HG02970 (cell line): ENCODE results near the gene CDC37.
A peak's percentile ranks its signal among the peaks of the same experiment; 100 is the strongest.

Source experiments
- ATAC-seq: cut with Tn5 transposase; IDR thresholded peaks from one replicate; pipeline ENCODE4 v1.9.1; 2021; ENCODE audit warnings: mild to moderate bottlenecking, moderate library complexity, moderate number of reproducible peaks; ENCODE audit not compliant: unreplicated experiment, low FRiP score

The CDC37 gene

DNA sequence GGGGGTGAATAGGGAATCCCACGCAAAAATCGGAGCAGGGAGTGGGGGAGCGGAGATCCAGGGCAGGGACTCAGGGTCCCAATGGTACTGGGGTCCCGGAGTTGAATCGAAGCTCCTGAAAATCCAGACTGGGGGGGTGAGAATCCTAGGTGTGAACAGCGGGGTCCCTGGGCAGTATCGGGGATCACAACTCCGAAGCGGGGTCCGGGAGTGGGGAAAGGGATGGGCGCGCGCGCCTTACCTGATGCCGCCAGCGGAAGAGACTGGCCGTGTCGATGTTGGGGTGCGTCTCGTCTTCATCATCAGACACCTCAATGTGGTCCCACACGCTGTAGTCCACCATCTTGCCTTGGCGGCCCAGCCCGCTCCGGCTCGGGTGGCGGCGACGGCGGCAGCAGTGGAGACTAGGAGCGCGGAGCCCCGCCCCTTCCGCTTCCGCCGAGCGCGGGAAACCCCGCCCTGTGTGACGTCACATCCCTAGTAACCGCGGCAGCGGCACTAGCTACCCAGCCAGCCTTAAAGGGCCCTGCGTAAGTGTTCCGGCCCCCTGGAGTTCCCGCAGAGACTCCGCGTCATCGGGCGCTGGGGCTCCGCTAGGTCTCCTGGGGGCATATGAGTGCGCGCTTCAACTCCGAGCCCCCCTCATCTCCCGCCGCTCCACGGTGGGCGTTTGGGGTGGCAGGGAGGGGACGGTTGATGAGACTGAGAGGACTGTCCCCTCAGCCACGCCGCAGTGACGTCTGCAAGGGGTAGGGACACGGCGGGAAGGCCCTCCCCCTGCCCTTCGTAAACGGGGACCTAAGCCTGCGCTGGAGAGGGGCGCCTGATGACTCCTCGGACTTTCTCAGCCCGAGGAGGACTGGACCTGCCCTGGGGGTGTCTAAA, at the start of gene CDC37:
CDC37 (minus strand) TSS at position 406 of the 885 bp plus-strand sequence; CDS start at position 343, 63 bp downstream.
- peak; percentile 83 for ATAC-seq

DNA sequence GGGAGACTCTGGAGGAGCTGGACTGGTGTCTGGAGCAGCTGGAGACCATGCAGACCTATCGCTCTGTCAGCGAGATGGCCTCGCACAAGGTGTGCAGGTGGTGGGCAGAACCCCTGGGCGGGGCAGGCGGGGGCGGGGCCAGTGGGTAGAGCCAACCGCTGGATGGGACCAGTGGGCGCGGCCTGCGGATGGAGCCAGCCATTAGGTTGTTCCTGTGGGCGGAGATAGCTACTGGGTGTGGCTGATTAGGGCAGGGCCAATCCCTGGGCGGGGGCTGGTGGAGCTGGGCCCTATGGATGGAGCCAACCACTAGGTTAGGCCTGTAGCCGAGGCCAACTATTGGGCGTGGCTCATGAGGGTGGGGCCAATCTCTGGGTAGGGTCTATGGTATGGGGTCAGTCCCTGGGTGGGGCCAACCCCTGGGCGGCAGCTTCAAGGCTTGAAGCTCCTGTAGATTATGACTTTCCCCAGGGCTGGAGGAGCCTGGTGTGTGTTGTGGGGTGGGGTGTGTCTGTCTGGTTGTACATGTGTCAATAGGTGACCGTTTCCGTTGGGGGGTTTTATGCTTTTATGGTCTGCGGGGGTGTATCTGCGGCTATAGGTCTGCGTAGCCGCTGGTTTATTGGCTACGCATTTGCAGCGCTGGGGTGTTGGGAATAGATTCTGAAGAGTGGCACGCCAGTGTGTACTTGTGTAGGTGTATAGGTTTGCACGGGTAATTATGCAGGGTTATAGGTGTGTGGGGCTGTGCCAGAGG, 47.7 kb upstream of the CDC37 start:
- no peak for ATAC-seq

DNA sequence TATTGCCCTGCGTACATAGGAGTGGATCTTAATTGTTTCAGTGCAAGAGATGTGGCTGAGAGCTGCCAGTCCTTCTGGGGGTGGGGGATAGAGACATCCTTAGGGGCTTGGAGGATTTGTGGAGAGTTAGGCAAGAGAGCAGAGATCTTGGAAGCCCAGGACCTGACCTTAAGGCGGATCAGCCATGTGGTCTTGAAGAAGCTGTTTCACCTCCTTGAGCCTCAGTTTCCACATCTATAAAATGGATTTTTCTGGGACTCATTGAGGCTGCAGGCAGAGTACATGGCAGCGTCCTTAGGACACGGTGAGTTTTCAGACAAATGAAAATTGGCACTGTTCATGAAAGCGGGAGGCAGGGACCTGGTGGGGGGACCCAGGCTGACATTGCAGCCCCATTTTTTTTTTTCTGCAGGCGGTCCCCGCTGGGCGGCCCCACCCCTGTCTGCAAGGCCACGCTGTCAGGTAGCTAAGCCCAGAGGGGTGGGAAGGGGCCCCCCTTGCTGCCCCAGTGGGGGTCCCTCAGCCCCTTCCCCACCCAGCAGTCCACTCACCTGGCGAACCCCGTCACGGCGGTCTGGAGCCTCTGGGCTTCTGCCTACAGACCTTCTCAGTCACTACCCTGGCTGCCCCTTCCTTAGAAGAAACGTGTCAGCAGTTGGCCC, 47.0 kb upstream of the CDC37 start:
- ATAC-seq = no peak

DNA sequence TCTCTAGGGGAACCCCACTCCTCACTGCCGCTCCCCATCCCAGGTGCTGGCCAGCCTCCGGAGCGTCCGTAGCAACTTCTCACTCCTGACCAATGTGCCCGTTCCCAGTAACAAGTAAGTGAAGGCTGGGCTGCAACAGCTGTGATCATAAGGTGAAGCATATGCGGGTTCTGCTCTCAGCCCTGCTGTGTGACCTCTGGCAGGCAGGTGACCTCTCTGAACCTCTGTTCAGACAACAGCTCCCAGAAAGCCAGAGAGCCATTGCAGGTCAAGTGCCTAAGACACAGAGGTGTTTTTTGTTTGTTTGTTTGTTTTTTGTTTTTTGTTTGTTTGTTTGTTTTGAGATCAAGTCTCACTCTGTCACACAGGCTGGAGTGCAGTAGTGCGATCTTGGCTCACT, 45.7 kb upstream of the CDC37 start:
- ATAC-seq = no peak

DNA sequence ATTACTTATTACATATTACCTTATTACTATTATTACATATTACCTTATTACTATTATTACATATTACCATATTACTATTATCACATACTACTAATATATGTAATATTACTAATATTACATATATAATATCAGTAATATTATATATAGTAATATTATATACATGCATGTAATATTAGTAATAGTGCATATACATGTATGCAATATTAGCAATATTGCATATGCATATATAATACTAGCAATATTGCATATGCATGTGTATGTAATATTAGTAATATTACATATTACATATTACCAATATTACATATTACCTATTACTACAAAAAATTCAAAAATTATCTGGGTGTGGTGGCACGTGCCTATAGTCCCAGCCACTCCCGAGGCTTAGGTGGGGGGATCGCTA, 39.4 kb upstream of the CDC37 start:
- ATAC-seq = no peak

DNA sequence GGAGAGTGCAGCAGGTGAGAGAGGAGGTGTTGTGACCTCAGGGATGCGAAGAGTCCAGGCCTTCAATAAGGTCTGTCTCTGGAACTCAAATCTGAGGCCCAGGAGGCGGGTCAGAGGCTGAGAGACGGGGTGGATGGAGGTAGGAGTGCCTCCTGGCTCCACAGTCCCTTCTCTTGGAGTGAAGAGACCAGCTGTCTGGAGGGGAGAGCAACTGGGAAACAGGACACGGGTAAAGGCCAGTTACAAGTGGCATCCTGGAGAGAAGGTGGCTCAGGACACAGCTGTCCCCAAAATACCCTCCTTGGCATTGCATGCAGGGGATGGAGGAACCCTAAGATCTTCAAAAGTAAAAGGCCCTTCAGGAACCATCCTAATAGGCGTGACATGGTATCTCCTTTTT, 36.2 kb upstream of the CDC37 start:
- ATAC-seq = no peak

DNA sequence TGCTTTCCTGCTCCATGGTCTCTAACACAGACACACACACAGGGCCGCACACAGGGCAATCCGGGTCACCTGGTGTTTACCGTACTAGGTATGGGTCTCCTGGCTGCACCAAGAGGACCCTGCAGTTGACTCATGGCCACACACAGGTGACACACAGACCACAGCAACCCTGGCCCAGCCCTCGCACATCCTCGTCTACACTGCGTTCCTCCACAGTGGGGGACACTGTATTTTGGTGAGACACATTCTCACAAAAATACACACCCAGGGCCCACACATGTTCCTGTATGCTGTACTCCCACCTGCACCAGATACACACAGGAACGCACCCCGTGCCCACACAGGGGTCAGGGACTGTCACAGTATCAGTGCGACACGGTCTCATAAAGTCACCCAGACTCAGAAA, 29.8 kb upstream of the CDC37 start:
- ATAC-seq = no peak

DNA sequence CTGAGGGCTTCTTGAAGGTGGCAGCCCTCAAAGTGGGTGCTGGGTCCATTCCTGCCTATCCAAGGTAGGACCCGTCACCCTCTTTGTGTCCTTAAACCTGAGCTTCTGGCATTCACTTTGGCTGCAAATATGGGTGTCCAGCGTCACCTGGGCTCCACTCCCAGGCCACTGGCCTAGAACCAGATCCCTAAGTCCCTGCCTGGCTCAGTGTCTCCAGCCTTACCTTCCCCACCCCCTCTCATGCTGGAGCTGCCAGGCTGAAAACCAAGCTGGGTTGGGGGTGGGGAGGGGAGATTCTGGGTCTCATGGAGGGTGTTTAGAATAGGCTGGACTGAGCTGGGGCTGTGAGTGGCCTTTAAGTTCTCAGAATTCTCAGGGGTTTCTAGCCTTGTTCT, 29.4 kb upstream of the CDC37 start:
- no peak for ATAC-seq

DNA sequence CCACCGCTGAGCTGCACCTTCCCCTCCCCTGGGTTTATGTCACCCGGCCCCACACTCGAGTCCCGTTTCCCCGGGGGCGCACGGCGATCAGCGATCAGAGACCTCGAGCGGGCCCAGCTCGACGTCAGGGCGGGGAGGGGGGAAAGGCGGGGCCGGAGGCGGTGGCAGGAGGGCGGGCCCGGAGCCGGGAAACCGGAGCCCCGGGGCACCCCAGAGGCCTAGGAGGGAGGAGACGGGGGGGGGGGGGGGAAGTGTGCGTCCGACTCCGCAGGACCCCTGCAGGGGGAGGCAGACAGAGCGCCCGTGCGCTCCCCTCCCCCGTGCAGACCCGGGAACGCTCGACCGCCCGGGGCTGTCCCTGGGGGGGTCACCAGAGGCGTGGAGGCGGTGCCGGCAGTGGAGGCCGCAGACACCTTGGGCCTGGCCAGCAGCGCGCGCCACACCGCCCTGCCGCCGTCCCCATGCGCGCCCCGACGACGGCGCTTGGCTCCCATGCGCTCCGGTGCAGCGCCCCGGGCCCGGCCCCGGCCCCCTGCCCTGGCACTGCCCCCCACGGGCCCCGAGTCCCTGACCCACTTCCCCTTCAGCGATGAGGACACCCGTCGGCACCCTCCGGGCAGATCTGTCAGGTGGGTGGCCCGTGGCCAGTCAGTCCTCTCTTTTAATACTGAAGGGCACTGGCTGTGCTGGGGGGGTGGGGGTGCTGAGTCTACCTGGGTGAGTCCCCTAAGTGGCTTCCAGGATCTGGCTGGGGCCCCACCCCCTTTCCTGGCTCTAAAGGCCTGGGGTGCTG, 28.8 kb upstream of the CDC37 start:
- ATAC-seq = no peak

DNA sequence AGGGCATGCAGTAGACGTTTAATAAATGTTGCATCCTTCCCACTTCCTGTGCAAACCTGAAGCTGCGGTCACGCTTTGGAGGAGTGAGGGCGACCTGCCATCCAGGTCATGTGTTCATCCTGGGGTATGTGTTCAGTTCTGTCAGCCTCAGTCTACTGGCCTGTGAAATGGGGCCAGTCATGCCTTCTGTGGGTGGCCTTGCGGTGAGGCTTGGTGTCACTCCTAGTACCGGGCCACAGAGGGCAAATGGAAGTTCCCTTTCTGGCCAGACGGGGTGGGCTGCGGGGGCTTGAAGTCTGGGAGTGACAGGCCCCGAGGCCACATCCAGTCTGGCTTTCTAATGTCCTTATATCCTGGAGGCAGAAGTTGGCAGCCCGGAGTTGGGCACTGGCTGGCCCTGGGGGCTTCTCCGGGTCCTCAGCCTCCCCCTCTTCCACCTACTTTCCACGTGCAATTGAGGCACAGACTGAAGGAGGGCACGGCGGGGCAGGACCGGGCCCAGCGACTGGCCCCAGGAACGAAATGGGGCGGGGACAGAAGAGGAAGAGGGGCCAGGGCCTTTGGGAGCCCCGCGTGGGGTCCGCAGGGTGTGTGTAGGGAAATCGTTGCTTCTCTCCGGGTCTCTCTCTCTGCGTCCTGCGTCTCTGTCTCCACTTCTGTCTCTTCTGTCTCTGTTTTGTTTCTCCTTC, 28.1 kb upstream of the CDC37 start:
- ATAC-seq = no peak

DNA sequence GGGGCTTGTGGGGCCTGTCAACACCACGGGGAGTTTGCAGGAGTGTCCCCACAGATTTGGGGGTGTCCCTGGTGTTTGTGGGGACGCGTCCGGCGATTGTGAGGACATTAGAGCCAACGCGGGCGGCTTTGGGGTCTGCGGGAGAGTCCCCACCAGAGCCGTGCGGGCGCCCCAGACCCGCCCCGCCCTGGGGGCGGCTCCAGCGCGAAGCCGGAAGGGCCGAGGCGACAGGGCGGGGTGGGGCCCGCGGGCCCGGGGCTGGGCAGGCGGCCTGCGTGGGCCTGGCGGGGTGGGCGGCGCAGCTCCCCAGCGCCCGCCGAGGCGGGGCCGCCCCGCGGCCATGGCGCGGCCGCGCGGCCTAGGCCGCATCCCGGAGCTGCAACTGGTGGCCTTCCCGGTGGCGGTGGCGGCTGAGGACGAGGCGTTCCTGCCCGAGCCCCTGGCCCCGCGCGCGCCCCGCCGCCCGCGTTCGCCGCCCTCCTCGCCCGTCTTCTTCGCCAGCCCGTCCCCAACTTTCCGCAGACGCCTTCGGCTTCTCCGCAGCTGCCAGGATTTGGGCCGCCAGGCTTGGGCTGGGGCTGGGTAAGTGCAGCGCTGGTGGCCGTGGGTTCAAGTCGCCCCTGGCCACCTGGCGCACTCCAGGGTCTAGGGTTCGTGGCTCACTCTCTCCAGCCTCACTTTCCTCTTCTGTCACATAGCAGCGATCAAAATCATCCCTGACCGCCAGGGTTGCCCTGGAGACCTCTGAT, 27.3 kb upstream of the CDC37 start:
- no peak for ATAC-seq

DNA sequence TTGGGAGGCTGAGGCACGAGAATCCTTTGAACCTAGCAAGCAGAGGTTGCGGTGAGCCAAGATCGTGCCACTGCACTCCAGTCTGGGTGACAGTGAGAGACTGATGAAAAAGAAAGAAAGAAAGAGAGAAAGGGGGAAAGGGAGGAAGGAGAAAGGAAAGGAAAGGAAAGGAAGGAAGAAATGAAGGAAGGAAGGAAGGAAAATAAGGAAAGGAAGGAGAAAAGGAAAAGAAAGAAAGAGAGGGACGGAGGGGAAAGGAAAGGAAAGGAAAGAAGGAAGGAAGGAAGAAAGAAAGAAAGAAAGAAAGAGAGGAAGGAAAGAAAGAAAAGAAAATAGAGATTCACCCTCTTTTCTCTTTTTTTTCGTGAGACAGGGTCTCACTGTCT, 25.6 kb upstream of the CDC37 start:
- no peak for ATAC-seq

DNA sequence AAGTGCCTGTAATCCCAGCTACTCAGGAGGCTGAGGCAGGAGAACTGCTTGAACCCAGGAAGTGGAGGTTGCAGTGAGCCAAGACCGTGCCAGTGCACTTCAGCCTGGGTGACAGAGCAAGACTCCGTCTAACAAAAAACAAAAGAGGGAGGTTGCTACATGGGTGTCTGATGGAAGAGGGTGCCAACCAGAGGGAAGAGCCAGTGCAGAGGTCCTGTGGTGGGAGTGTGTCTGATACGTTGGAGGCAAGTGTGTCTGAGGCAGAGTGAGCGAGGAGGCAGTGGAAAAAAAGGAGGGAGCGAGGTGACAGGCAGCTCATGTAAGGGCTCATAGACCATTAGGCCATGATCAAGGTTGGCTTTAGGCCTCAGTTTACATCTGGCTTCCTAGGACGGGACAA, 23.8 kb upstream of the CDC37 start:
- no peak for ATAC-seq

DNA sequence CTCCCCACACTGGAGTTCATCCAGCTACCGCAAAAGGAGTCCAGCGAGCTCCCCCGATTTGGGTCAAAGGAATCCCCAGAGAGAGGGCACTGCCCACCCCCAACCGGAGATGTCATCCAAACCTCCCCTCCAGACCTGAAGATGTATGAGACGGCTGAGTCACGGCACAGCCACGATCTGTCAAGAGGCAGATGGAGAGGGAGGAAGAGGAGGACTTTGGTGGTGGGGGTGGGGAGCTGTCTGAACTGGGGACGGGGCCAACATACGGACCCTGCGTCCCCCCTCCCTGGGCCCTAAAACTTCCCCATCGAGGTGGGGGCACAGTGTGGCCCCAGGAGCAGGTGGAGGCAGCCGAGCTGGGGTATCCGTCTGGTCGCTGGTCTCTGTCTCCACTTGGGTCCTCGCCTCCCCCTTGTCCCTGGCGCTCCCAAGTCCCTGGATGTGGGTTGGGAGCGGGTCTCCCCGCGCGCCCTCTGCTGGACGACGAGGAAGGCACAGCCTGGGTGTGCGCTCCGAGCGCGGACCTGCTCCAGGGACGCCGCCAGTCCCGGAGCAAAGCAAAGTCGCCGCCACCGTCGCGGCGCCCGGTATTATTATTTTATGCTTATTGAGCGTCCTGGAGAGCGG, 20.8 kb upstream of the CDC37 start:
- ATAC-seq = no peak

DNA sequence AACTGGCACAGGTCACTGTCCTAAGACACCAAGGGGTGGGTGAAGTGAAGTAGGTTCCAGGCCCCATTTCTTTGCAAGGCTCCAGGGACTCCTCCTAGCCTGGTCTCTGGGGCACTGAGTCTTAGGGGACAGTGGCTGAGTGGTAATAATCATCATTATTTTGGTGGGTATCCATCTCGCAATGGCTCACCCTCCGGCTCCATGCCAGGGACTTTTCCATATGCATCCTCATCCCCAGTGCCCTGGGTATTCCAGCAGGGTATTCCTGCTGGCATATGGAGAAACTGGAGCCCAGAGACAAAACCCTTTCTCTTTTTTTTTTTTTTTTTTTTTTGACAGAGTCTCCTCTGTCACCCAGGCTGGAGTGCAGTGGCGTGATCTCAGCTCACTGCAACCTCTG, 19.5 kb upstream of the CDC37 start:
- no peak for ATAC-seq

DNA sequence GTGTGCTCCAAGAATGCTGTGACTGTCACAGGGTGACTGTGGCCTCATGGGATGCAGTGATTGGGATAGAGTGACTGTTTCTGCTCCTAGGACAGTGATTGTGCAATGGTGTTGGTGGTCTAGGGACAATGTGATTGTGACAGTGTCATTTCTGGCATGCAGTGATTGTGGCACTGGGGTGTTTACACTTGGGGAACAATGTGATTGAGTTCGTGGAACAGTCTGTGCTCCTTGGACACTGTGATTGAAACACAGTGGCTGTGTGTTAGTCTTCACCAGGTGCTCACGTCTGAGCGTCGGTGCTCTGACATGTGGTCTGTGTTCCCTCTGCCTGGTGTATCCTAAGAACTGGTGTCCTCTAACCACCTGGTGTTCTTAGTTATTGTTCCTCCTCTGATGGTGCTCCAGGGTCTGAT, 18.7 kb upstream of the CDC37 start:
- no peak for ATAC-seq

DNA sequence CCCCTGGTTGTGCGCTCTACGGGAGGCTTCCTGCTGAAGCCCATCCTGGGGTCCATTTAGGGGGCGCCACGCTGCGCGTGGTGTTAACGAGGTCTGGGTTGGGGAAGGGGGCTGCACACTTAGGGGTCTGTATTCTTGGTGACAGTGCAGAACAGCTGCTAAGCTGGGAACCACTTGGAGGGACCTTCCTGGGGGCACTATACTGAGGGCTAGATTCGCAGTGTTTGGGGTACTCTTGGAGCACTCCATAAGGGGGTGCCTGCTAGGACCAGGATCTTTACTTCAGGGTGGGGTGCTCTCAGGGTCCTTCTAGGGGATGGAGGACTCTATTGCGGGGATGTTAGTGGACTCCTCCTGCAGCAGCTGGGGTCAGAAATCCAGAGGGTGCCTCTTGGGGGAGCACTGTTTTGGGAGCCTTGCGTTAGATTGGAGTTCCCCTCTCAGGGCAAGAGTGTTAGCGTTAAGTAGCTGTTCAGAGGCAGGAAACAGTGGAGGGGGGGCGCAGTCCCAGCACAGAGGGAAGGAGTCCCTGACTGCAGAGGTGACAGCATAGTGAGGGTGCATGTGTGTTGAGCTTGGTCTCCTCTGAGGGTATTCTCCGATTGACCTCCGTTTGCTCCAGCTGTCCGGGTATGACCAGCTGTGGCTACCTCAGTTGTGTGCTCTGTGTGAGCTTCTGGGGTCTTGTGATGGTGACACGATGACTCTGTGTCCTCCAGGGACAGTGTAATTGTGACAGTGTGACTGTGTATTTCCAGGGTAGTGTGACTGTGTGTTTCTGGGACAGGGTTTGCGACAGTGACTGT, 18.1 kb upstream of the CDC37 start:
- no peak for ATAC-seq
